ENCODE results near the gene GRK4. TPM values are rescaled to one million over a fixed set of nuclear protein-coding genes. Genes with fewer than 3 reads are reported as not detected.

Gene GRK4
- total RNA-seq, 4 donors from 2014 or later: 6.1 to 15.1 (median 9.3) TPM

DNA sequence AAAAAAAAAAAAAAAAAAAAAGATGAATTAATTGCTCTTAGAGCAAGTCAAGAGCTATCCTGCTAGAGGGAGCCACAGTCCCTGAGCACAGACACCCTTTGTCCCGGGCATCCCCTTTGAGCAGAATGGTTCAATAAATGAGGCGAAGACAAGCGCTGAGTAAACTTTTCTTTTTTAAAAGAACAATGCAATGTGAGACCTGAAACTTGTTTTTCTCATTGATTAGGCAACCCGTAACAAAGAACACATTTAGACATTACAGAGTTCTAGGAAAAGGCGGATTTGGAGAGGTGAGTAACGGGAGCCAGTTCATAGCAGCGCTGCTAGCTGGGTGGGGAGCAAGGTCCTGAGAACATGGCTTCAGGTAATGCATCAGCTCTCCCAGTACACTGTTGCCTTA lies 46.1 kb downstream of the GRK4 start:
- Histone ChIP-seq H3K27me3 (no peaks in the 10 kb centered on the region), H3K4me3 (no peak overlapping the region), H3K36me3 (no peaks in the 10 kb centered on the region), H3K4me1 (peaks cover 0 to 12% (median 3%) of the 10 kb centered on the region in 4 donors), H3K27ac (no peak overlapping the region), H3K9me3 (no peaks in the 10 kb centered on the region)
- no peak for TF ChIP-seq POLR2A (IDR thresholded peaks at IDR 0.05)
- TF ChIP-seq, protein P1, sequence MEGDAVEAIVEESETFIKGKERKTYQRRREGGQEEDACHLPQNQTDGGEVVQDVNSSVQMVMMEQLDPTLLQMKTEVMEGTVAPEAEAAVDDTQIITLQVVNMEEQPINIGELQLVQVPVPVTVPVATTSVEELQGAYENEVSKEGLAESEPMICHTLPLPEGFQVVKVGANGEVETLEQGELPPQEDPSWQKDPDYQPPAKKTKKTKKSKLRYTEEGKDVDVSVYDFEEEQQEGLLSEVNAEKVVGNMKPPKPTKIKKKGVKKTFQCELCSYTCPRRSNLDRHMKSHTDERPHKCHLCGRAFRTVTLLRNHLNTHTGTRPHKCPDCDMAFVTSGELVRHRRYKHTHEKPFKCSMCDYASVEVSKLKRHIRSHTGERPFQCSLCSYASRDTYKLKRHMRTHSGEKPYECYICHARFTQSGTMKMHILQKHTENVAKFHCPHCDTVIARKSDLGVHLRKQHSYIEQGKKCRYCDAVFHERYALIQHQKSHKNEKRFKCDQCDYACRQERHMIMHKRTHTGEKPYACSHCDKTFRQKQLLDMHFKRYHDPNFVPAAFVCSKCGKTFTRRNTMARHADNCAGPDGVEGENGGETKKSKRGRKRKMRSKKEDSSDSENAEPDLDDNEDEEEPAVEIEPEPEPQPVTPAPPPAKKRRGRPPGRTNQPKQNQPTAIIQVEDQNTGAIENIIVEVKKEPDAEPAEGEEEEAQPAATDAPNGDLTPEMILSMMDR (IDR thresholded peaks at IDR 0.05): no peak
- DNase-seq (ENCODE audit: low spot score in 2 of 2): no peak
- 72 to 75% methylated on average over 7 of the region's 7 CpGs for WGBS, 2 donors

DNA sequence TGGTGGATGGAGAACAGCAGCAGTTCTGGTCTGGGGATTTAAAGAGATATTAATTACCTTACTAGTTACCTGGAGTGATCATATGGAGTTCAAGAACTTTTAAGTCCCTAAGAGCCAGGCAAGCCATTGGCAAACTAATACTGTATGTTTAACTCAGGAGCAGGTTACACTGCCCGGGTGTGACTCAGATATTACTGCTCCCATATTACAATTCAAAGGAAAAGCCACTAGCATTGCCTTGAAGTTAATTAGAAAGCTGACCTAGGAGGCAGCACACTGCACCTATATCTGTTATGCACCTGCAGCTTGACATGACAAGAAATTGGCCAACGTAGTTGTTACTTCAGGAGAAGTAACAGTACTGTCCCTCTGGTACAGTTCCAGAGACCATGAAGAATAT lies 47.2 kb downstream of the GRK4 start:
- 78 to 90% methylated on average over 2 of the region's 2 CpGs for WGBS, 2 donors
- Histone ChIP-seq H3K9me3 (no peaks in the 10 kb centered on the region), H3K27me3 (no peaks in the 10 kb centered on the region), H3K4me3 (no peak overlapping the region), H3K36me3 (no peaks in the 10 kb centered on the region), H3K4me1 (peaks cover 0 to 12% (median 3%) of the 10 kb centered on the region in 4 donors), H3K27ac (peak overlapping the region in 1 of 4 donors; percentile 34)
- no peak for DNase-seq (ENCODE audit: low spot score in 2 of 2)
- TF ChIP-seq, protein P1 (IDR thresholded peaks at IDR 0.05): no peak
- TF ChIP-seq EP300 (IDR thresholded peaks at IDR 0.05) (no peak), POLR2A (IDR thresholded peaks at IDR 0.05) (no peak)

DNA sequence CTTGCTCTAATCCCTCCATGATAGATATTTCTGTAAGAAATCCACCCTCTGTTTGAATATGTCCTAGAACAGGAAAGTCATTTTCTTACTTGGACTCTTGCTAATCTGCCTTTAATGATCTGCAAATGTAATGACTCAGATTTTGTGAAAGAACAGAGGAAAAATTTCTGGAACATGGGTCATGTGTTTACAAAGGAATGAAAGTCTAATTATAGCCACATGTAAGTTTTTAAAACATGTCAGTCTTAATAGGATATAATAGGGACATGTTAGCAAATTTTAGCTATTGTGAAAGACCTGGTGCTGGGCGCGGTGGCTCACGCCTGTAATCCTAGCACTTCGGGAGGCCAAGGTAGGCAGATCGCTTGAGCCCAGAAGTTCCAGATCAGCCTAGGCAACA lies 47.6 kb downstream of the GRK4 start:
- WGBS, 2 donors: 80 to 90% methylated on average over 5 of the region's 5 CpGs
- Histone ChIP-seq H3K4me1 (peaks cover 0 to 12% (median 3%) of the 10 kb centered on the region in 4 donors), H3K27ac (peak overlapping the region in 2 of 4 donors; percentile 15 to 38), H3K9me3 (no peaks in the 10 kb centered on the region), H3K27me3 (no peaks in the 10 kb centered on the region), H3K4me3 (no peak overlapping the region), H3K36me3 (no peaks in the 10 kb centered on the region)
- peak in 1 of 2 donors; percentile 24 for DNase-seq (ENCODE audit: low spot score in 2 of 2)
- TF ChIP-seq POLR2A (IDR thresholded peaks at IDR 0.05): no peak
- peak in 1 of 2 donors; percentile 31 for TF ChIP-seq EP300 (IDR thresholded peaks at IDR 0.05)

DNA sequence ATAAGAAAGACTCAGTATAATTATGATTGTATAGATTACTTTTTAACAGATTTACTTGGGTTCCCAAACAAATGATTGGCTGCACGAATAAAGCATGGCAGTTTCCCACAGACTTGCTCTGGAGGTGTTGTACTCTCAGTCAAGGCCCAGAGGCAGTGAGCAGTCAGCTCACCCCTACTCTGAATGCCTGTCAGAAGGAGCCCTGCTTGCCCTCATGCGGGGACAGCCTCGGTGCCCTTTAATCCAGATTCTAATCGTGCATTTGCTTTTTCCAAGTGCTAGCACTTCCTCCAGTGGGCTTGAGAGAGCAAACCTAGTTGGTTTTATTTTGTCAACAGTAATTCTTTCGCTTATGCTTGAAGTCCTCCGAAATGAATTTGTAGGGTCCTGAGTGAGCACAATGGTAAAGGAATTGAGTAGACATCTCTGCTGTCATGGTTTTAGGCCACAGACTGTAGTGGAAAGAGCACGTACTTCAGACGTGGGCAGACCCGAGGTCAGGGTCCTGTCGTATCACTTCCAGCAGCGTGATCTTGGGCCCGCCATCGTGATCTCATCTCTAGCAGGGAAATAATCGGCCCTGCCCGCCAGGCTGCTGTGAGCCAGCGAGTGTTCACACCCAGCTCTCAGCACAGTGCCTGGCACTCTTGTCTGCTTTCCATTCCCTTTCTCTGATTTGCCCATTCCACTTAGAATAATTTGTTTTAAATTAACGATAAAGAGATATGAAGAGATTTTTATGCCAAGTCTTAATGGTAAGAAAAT lies 48.3 kb downstream of the GRK4 start:
- Histone ChIP-seq H3K9me3 (no peaks in the 10 kb centered on the region), H3K4me3 (no peak overlapping the region), H3K36me3 (no peaks in the 10 kb centered on the region), H3K27ac (peak overlapping the region in 2 of 4 donors; percentile 15 to 38), H3K4me1 (peaks cover 0 to 12% (median 3%) of the 10 kb centered on the region in 4 donors), H3K27me3 (no peaks in the 10 kb centered on the region)
- WGBS, 2 donors: 86 to 87% methylated on average over 17 of the region's 17 CpGs
- TF ChIP-seq EP300 (IDR thresholded peaks at IDR 0.05): no peak
- TF ChIP-seq, protein P1 (IDR thresholded peaks at IDR 0.05): no peak
- no peak for TF ChIP-seq POLR2A (IDR thresholded peaks at IDR 0.05)
- no peak for DNase-seq (ENCODE audit: low spot score in 2 of 2)

DNA sequence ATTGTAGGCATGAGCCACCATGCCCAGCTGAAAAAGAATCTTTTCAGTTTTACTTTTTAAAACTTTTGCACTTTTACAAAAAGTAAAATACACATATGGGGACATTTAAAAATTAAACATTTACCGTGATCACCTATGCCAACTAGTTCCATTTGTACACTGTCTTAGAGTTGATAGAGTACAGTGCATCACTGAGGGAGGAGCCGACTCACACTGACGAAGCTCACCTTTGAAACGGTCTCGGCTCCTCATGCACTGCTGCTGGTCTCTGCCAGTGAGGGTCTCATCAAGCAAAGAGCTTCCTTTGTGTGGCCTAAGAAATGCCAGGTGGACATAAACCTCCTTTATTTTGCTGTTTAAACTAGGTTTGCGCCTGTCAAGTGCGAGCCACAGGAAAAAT lies 50.0 kb downstream of the GRK4 start:
- Histone ChIP-seq H3K27ac (no peak overlapping the region), H3K9me3 (no peaks in the 10 kb centered on the region), H3K36me3 (no peaks in the 10 kb centered on the region), H3K4me3 (no peak overlapping the region), H3K4me1 (peaks cover 0 to 12% (median 3%) of the 10 kb centered on the region in 4 donors), H3K27me3 (no peaks in the 10 kb centered on the region)
- no peak for DNase-seq (ENCODE audit: low spot score in 2 of 2)
- TF ChIP-seq, protein P1 (IDR thresholded peaks at IDR 0.05): no peak
- 88% methylated on average over 7 of the region's 7 CpGs for whole genome bisulfite sequencing, 2 donors
